ENCODE results near the gene ACBD4.

GRCh38 chr17:45156242-45156641, 20.8 kb downstream of the ACBD4 start:
- no peak for TF ChIP-seq POLR2A (IDR thresholded peaks at IDR 0.05)
- no peak for TF ChIP-seq CTCF (IDR thresholded peaks at IDR 0.05)

Data from esophagus squamous epithelium (tissue), 4 donors.